NK-92 treated with Interleukin-12 subunit alpha and Interleukin-12 subunit beta, amount 100 ng/mL, for 24 hours (cell line): ENCODE measurements around the gene GPER1.
"Not testable (repeated sequence)": the region's sequence is repeated elsewhere in the genome, so short reads cannot be mapped to it uniquely, and the experiment has no call there.

Source experiments
- DNase-seq: peaks from one replicate; lab custom pipeline; 2025; lab: John Stamatoyannopoulos, UW

The GPER1 gene

GRCh38 chr7:1103789-1104515, 16.0 kb downstream of the GPER1 start:
- no peak for DNase-seq

- DNase-seq, result no peak
Measured at GRCh38 chr7:1104516-1105179, 16.7 kb downstream of the GPER1 start.

GRCh38 chr7:1105189-1105588, 17.3 kb downstream of the GPER1 start:
- no peak for DNase-seq

- no peak for DNase-seq
Measured at GRCh38 chr7:1106063-1106792, 18.3 kb downstream of the GPER1 start.

GRCh38 chr7:1106793-1107421, 19.0 kb downstream of the GPER1 start:
- no peak for DNase-seq

GRCh38 chr7:1108264-1108920, 20.5 kb downstream of the GPER1 start:
- DNase-seq, result no peak

GRCh38 chr7:1109581-1110310, 21.8 kb downstream of the GPER1 start:
- DNase-seq, result no peak

- no peak for DNase-seq
Measured at GRCh38 chr7:1110358-1110757, 22.4 kb downstream of the GPER1 start.

GRCh38 chr7:1111156-1111555, 23.2 kb downstream of the GPER1 start:
- DNase-seq, result no peak

- DNase-seq, result no peak
Measured at GRCh38 chr7:1112109-1112508, 24.2 kb downstream of the GPER1 start.

GRCh38 chr7:1112625-1113547, 25.0 kb downstream of the GPER1 start:
- DNase-seq, result no peak

GRCh38 chr7:1113548-1113885, 25.6 kb downstream of the GPER1 start:
- DNase-seq, result no peak

GRCh38 chr7:1114088-1114487, 26.2 kb downstream of the GPER1 start:
- no peak for DNase-seq

- no peak for DNase-seq
Measured at GRCh38 chr7:1114505-1114904, 26.6 kb downstream of the GPER1 start.

- not testable (repeated sequence) for DNase-seq
Measured at GRCh38 chr7:1115171-1116045, 27.5 kb downstream of the GPER1 start.

GRCh38 chr7:1116383-1117008, 28.6 kb downstream of the GPER1 start:
- not testable (repeated sequence) for DNase-seq

GRCh38 chr7:1117321-1117928, 29.5 kb downstream of the GPER1 start:
- DNase-seq, result no peak

GRCh38 chr7:1119201-1119600, 31.3 kb downstream of the GPER1 start:
- no peak for DNase-seq
